ENCODE measurements around the gene SIRT1. TPM values are rescaled to one million over a fixed set of nuclear protein-coding genes. Genes with fewer than 3 reads are reported as not detected.

The SIRT1 gene
- polyA plus RNA-seq, 3 donors = 4.4 to 8.4 (median 8.3) TPM

DNA sequence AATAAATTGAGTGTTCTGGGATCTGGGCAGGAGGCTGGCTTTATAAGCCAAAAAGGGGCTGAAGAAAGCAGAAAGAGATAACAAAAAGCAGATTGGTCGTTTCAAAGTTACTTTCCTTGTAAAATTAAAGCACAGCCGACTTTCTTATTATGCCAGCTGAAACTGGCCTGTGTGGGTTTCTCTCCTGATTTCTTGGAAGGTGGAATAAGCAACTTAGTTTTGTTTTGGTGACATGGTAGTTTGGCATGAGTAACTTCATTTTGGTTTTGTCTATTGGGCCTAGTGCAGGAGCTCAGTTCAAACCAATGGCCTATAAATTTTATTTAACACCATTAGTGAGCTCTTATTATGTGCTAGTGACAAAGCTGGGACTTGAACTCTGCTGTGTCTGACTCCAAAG is 33.3 kb upstream of the SIRT1 start:
- Histone ChIP-seq H3K9me3 (replicated peaks in 1 of 2; ENCODE audit: control insufficient read depth in 1 of 2, insufficient read depth in 1 of 2, low read length in 2 of 2) (no peaks in the 10 kb centered on the region), H4K20me1 (ENCODE audit: insufficient read depth, low read length) (no peaks in the 10 kb centered on the region), H2AFZ (ENCODE audit: insufficient read depth, low read depth, low read length, poor library complexity, severe bottlenecking) (no peak overlapping the region), H3K27ac (ENCODE audit: low read depth in 1 of 2, low read length in 2 of 2) (no peak overlapping the region), H3K4me2 (replicated peaks; ENCODE audit: extremely low read depth, low read length, poor library complexity, severe bottlenecking) (no peak overlapping the region), H3K27me3 (ENCODE audit: control insufficient read depth in 2 of 2, insufficient read depth in 2 of 2, low read length in 2 of 2) (no peaks in the 10 kb centered on the region), H3K36me3 (replicated peaks in 1 of 2; ENCODE audit: control insufficient read depth in 1 of 2, insufficient read depth in 2 of 2, low read length in 2 of 2) (no peaks in the 10 kb centered on the region), H3K4me3 (replicated peaks in 1 of 3; ENCODE audit: low read depth in 2 of 3, low read length in 3 of 3) (no peak overlapping the region), H3K79me2 (ENCODE audit: insufficient read depth, low read length) (no peaks in the 10 kb centered on the region), H3K9ac (ENCODE audit: insufficient read depth, low read length, poor library complexity, severe bottlenecking) (no peak overlapping the region), H3K4me1 (ENCODE audit: control insufficient read depth in 1 of 2, insufficient read depth in 2 of 2, low read length in 2 of 2) (peaks cover 0 to 3% of the 10 kb centered on the region in 2 donors)
- intact Hi-C loops (cut with micrococcal nuclease) = loop anchor here in 1 of 2 donors (10.0 kb wide), 2 partner anchors 224 to 304 kb away; partner anchors contain the start of gene HERC4
- H3K36me3 Mint-ChIP-seq = no peaks in the 10 kb centered on the region
- peaks cover 12% of the 10 kb centered on the region for H3K4me1 Mint-ChIP-seq
- H3K27ac Mint-ChIP-seq = peak overlapping the region in 1 of 7 donors; percentile 15
- no peak overlapping the region for H3K4me3 Mint-ChIP-seq
- 100% methylated on average over 2 of the region's 2 CpGs for WGBS (ENCODE audit: insufficient coverage)
- no peak for DNase-seq
- TF ChIP-seq, protein P1, sequence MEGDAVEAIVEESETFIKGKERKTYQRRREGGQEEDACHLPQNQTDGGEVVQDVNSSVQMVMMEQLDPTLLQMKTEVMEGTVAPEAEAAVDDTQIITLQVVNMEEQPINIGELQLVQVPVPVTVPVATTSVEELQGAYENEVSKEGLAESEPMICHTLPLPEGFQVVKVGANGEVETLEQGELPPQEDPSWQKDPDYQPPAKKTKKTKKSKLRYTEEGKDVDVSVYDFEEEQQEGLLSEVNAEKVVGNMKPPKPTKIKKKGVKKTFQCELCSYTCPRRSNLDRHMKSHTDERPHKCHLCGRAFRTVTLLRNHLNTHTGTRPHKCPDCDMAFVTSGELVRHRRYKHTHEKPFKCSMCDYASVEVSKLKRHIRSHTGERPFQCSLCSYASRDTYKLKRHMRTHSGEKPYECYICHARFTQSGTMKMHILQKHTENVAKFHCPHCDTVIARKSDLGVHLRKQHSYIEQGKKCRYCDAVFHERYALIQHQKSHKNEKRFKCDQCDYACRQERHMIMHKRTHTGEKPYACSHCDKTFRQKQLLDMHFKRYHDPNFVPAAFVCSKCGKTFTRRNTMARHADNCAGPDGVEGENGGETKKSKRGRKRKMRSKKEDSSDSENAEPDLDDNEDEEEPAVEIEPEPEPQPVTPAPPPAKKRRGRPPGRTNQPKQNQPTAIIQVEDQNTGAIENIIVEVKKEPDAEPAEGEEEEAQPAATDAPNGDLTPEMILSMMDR (IDR thresholded peaks at IDR 0.05) = no peak
- H3K27me3 Mint-ChIP-seq (ENCODE audit: low read depth in 3 of 3) = peaks cover 0 to 4% (median 2%) of the 10 kb centered on the region in 3 donors
- no peaks in the 10 kb centered on the region for H3K9me3 Mint-ChIP-seq

DNA sequence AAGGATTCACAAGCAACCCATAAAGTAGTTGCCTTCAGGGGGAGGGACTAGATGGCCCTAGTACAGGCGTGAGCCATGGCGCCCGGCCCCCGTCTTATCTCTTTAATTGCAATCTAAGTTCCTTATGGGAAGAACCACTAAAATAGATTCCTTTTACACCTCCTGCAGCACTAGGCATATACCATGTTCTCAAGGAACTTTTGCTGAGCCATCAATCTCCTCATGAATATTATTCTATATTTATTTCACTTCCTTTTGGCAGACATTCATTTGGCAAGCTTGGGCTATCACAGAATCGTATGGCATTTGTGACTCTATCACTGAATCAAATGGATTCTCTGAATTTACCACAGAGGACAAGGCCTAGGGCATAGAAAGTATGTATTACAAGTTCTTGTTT is 31.7 kb upstream of the SIRT1 start:
- WGBS (ENCODE audit: insufficient coverage) = 100% methylated on average over 2 of the region's 5 CpGs
- no peak overlapping the region for H2AFZ ChIP-seq (ENCODE audit: insufficient read depth, low read depth, low read length, poor library complexity, severe bottlenecking)
- intact Hi-C loops (cut with micrococcal nuclease) = loop anchor here in 1 of 2 donors (10.0 kb wide), 2 partner anchors 222 to 302 kb away; partner anchors contain the start of gene HERC4
- peaks cover 12% of the 10 kb centered on the region for H3K4me1 Mint-ChIP-seq
- no peak overlapping the region for H3K27ac Mint-ChIP-seq
- H3K4me1 ChIP-seq (ENCODE audit: control insufficient read depth in 1 of 2, insufficient read depth in 2 of 2, low read length in 2 of 2) = peaks cover 0 to 3% of the 10 kb centered on the region in 2 donors
- H3K36me3 ChIP-seq (replicated peaks in 1 of 2; ENCODE audit: control insufficient read depth in 1 of 2, insufficient read depth in 2 of 2, low read length in 2 of 2) = no peaks in the 10 kb centered on the region
- TF ChIP-seq, protein P1 (IDR thresholded peaks at IDR 0.05) = no peak
- no peaks in the 10 kb centered on the region for H3K9me3 ChIP-seq (replicated peaks in 1 of 2; ENCODE audit: control insufficient read depth in 1 of 2, insufficient read depth in 1 of 2, low read length in 2 of 2)
- no peak overlapping the region for H3K9ac ChIP-seq (ENCODE audit: insufficient read depth, low read length, poor library complexity, severe bottlenecking)
- no peaks in the 10 kb centered on the region for H3K79me2 ChIP-seq (ENCODE audit: insufficient read depth, low read length)
- H4K20me1 ChIP-seq (ENCODE audit: insufficient read depth, low read length) = no peaks in the 10 kb centered on the region
- H3K4me3 Mint-ChIP-seq = no peak overlapping the region
- H3K4me2 ChIP-seq (replicated peaks; ENCODE audit: extremely low read depth, low read length, poor library complexity, severe bottlenecking) = no peak overlapping the region
- H3K27me3 Mint-ChIP-seq (ENCODE audit: low read depth in 3 of 3) = peaks cover 0 to 8% (median 0%) of the 10 kb centered on the region in 3 donors
- H3K27me3 ChIP-seq (ENCODE audit: control insufficient read depth in 2 of 2, insufficient read depth in 2 of 2, low read length in 2 of 2) = no peaks in the 10 kb centered on the region
- no peaks in the 10 kb centered on the region for H3K36me3 Mint-ChIP-seq
- no peak for DNase-seq
- H3K9me3 Mint-ChIP-seq = no peaks in the 10 kb centered on the region
- no peak overlapping the region for H3K4me3 ChIP-seq (replicated peaks in 1 of 3; ENCODE audit: low read depth in 2 of 3, low read length in 3 of 3)
- no peak overlapping the region for H3K27ac ChIP-seq (ENCODE audit: low read depth in 1 of 2, low read length in 2 of 2)

Measured in CD14-positive monocyte (primary cell).